ENCODE data around the gene TXNDC17.

DNA sequence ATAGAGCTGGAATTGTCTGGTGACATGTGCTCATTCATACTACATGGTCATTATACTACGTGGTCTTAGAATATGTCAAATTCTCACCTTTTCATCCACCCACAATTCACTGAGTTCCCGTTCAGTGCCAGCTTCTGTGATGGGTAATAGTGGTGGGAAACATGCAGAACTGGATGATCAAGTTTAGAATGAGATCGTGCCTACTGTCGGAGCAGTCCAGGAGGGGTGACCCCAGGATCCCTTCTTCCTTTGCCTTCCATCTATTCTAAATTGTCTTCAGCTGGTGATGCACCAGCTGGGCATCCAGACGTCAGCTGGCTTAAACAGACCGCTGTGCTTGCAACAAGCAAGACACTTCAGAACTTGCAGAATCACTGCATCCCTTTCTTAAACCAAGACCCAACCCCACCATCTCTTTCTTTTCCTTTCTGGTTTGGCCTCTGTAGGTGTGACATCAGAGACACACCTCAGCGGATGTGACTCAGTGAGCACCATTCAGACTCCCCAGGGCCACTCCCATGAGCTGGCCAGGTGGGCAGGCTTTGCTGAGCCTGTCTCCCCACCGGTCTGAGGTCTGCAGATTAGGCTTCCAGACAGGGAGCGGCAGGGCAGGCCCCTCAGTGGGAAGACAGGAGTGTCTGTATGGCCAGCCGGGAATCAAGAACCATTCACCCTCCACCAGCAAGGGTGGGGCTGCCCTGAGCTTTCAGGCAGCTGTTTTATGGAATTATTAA, 28.8 kb downstream of the TXNDC17 start:
- no peak for TF ChIP-seq ZFP30 (CRISPR knock-in tag; IDR thresholded peaks at IDR 0.05)
- TF ChIP-seq GLIS3 (CRISPR knock-in tag; IDR thresholded peaks at IDR 0.05): no peak
- no peak for TF ChIP-seq ZC3H10 (CRISPR knock-in tag; IDR thresholded peaks at IDR 0.05)
- TF ChIP-seq OSR1 (CRISPR knock-in tag; IDR thresholded peaks at IDR 0.05): no peak
- TF ChIP-seq ARNTL (CRISPR knock-in tag; IDR thresholded peaks at IDR 0.05; ENCODE audit: borderline replicate concordance, low read depth): no peak
- TF ChIP-seq ZFP3 (CRISPR knock-in tag; IDR thresholded peaks at IDR 0.05): no peak
- TF ChIP-seq, protein P1, sequence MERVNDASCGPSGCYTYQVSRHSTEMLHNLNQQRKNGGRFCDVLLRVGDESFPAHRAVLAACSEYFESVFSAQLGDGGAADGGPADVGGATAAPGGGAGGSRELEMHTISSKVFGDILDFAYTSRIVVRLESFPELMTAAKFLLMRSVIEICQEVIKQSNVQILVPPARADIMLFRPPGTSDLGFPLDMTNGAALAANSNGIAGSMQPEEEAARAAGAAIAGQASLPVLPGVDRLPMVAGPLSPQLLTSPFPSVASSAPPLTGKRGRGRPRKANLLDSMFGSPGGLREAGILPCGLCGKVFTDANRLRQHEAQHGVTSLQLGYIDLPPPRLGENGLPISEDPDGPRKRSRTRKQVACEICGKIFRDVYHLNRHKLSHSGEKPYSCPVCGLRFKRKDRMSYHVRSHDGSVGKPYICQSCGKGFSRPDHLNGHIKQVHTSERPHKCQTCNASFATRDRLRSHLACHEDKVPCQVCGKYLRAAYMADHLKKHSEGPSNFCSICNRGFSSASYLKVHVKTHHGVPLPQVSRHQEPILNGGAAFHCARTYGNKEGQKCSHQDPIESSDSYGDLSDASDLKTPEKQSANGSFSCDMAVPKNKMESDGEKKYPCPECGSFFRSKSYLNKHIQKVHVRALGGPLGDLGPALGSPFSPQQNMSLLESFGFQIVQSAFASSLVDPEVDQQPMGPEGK (CRISPR knock-in tag; IDR thresholded peaks at IDR 0.05; ENCODE audit: borderline replicate concordance): no peak
- no peak for TF ChIP-seq TOX (CRISPR knock-in tag; IDR thresholded peaks at IDR 0.05; ENCODE audit: borderline replicate concordance)

Data from SK-N-SH treated with all-trans-retinoic acid at 6 μM for 48 hours (cell line).